ENCODE measurements around the gene SYT7.

The SYT7 gene

DNA sequence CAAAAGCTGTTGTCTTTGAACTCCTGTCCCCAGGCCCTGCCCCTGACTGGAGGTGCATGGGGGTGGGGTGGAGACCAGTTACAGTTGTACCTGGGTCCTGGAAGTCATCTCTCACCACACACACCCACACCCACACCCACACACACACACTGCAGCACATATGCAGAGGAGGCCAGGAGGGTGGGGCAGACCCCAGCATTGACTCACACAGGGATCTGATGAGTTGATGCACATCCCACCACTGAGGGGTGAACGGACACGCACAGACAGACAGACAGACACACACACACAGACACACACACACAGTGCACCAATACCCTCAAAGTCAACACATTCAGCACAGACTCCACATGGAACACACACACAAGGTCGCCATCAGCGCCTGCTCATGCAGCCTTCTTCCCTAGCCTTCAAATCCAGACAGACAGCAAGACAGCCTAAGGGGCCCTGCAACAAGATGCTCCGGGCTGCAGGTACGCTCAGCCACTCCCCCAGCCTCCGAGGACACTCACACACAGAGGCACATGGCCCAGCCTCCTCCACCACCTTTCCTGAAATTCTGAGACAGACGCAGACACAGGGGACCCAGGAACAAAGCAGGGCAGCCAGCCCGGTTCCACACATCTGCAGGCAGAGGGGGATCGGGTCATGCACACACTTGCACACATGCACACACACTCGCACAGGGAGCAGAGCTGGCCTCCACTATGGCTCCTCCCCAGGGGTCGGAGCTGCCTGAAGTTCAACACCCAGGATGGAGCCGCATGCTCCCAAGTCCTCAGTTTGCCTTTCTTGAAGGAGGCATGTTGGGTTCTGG lies 26.5 kb downstream of the SYT7 start:
- no peak for DNase-seq (ENCODE audit: low spot score)

DNA sequence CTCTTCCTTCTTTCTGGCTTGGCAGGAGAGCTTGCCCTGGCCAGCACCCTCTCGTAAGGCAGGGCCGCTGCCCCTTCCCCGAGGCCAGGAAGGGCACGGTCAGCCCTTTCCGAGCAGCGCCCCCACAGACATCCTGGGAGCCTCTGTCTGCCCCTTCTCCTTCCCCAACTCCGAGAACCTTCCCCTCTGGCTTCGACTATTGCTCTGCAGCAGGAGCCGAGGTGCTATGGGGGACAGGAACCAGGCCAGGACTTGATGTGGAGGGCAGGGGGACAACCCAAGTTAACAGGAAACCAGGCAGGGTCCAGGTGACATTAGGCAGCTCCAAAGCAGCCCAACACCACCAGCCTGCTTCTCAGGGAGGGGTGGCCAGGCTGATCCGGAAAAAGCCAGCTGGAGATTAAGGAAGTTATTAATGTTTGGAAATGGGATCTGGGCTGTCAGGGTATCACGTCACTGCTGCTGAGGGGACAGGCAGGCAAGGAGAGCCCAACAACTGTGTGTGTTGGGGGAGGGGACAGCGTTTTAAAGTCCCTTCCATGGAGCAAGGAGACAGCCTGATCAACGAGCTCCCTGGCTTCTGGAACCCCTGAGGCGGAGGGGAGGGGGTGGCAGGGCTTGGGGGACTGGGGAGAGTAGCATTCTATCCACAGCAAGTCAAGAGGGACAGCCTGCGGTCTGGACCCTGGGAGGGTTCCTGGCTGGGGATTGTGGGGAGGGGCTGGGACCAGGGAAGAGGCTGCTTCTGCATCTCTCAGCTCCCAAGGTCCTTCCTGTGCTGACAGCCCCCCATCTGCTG lies 27.3 kb downstream of the SYT7 start:
- no peak for DNase-seq (ENCODE audit: low spot score)

DNA sequence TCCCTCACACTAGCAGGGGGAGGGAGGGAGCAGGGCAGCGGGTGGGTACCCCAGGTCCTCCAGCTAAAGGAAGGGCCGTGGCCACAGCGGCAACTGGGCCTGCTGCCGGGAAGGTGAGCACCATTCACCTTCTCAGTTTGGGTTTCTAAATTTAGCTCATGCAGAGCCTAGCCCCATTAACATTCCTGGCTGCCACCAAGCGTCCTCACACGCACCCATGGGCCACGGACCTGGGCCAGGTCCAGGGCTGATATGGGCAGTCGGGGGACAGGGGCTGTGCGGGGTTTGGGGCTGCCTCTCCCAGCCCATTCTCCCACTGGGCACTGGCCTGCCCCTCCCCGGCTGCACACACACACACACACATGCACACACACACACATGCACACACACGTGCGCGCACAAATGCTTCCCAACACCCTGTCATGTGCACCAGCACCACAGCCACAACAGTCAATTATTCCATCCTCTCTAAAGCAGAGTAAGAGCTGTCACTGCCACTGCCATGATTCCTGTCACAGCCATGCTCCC lies 28.7 kb downstream of the SYT7 start:
- DNase-seq (ENCODE audit: low spot score): no peak

DNA sequence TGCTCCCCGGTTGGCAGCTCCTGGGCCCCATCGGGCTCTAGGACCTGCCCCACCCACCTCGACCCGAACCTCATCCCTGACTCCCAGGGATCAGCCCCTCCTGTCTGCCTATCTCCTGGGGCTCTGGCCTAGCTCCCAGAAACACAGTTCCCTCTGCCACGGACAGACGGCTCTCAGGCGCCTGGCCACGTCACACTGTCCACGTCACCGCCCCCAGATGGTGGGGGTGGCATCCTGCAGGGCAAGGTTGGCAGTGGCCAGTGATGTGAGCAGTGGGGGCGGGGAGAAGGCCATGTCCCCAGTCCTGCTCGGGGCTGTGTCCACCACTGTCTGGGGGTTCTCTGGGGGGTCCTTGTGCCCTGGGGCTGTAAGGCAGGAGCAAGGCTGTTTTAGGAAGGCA lies 29.2 kb downstream of the SYT7 start:
- peak; percentile 58 for DNase-seq (ENCODE audit: low spot score)

DNA sequence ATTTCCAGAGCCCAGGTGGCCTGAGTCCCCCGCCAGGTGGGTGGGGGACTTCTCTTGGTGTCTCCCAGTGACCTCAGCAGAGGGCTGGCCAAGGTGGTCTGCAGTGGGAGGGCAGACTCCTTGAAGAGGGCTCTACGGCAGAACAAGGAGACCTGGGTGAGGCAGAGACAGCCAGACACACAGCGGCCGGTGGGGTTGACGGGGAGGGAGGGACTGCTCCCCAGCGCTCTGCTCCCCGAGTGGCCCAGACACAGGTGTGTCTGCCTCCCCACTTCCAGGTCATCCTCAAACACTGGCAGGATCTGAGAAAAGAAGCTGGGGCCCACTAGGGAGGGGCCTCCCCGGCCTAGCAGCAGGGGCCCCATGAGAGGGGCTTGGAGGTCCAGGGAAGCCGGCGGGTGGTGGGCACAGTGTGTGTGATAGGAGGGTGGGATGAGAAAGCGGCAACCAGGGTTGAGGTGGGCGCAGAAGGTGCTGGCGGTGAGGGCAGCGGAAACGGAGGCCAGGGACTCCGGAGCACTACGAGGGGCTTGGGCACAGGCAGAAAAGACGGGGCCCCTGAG lies 30.1 kb downstream of the SYT7 start:
- DNase-seq (ENCODE audit: low spot score): no peak

DNA sequence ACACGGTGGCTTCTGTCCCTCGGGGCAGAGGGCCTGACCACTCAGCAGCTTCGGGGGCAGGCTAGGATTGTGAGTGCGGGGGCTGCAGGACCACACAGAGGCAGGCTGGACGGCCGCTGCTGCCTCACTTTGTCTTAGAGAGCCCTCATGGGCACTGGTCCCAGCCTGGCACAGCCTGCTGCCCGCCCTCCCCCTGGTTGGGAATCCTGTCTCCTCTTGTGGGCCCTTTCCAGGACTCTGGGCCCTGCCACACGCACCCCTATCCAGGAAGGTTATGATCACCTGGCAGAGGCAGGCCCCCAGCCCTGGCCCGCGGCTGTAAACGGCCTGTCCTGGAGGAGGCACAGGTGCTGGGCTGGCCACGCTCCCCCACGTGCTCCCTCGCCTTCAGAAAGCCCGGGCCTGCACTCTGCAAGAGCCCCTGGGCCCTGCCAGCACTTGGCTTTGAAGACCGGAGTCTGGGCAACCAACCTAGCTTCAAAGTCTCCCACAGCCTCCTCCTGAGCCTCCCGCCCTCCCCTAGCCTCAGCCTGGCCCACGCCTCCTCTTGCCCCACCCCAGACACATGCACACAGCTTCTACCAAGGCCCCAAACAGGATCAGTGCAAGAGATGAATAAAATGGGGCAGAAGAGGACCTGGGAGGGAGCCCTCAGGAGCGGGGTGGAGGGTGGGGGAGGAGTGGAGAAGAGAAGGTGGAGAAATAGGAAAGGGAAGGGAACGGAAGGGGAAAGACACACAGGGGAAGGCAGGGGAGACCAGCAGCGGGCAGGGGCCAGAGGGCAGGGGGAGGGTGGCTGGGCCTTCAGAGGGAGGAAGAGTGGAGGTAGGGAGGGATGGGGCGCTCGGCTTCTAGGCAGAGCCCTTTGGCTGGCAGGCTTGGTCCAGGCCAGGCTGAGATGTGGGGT lies 31.0 kb downstream of the SYT7 start:
- no peak for DNase-seq (ENCODE audit: low spot score)

DNA sequence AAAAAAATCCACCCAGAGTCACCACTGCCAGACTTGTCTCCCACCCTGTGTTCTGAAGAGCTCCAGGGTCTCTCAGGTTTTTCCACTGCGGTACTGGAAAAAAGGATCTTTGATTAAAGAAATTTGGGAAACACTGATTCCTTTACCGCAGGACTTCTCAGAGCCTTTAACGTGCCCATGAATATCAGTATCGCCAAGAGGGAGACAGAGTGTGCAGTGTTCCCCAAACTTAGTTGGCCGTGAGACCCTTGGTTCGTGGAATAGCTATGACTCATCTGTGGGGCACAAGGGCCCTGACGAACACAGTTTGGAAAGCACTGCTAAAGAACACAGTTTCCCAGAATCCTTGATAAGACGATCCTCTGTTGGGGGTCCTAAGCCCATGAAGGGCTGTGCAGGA lies 31.7 kb downstream of the SYT7 start:
- DNase-seq (ENCODE audit: low spot score): no peak

DNA sequence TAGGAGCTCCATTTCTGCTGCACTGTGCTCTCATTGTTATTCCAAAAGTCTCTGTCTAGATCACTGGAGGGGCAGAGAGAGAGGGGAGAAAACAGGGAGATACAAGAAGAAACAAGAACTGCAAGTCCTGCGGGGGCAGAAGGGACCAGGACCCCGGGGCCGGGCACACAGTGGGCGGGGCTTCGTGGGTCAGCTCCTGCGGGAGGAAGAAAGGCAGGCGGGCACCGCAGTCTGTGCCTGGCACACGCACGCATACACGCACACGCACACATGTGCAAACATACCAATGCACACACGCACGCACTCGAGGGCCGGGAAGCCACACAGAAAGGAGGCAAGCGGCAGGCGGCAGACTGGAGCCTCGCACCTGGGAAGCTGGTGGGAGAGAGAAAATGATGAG lies 33.6 kb downstream of the SYT7 start:
- no peak for DNase-seq (ENCODE audit: low spot score)

DNA sequence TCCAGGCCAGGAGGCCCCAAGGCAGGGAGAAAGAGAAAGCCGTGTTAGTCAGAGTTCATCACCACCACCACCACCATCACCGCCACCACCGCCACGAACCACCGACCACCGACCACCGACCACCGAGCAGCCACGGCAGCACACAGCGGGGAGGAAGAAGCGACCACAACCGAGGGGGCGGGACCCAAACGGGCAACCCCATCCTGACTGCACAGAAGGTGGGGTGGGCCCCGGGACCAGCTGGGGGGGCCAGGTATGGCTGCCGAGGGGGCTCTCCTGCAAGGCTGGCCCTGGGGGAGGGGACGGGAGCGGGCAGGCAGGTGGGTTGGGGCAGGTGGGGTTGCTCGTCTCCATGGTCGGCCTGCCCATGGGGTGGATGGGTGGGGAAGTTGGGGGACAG lies 34.2 kb downstream of the SYT7 start:
- DNase-seq (ENCODE audit: low spot score): no peak

DNA sequence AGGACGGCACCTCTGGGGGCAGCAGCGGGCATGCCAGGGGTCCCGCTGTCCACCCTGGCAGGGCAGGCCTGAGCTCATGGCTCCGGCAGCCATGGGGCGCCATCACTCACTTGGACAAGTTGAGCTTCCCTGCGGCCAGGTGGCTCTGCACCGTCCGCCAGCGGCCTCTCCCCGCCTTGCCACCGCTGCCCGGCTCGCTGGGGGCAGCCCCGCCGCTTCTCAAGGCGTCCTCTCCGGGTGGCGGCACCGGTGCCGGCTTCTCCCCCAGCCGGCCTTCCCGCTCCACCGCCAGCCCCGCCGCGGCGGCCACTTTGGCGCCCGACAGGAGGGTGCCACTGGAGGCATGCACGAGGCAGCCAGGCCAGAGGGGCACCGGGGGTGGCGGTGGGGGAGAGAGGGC lies 35.0 kb downstream of the SYT7 start:
- DNase-seq (ENCODE audit: low spot score): no peak

DNA sequence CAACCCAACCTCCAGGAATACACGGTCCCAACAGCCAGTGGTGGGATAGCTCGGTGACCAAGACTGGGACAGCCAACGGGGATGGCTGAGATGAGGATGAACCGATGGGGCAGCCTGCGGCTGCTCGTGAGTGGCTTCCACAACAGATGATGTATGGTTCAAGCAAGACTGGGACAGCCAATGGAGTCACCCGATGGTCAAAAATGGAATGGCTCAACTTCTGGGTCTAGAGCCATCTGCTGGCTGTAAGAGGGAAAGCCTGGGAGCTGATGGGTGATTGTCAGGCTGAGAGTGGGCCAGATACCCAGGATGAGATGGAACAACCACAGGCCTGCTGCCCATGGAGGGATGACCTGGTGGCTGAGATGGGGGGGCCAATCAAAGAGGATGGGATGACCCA lies 35.5 kb downstream of the SYT7 start:
- DNase-seq (ENCODE audit: low spot score): no peak

DNA sequence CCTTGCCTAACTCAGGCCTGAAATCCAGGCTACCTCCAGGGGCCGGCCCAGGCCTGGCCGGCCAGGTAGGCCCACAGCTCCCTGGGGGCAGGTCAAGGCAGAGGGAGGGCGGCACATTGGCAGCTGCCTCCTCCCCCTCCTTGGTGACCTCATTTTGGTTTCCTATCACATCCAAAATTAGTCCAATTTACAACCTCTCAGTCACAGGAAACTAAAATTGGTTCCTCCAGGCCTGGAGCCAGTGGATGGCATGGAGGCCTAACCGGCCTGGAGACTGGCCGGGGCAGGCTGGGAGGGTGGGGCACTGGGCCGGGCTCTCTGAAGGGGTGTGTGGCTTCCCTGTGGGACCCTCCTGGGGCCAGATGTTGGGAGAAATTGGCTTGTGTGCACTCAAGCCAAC lies 36.4 kb downstream of the SYT7 start:
- DNase-seq (ENCODE audit: low spot score): no peak

DNA sequence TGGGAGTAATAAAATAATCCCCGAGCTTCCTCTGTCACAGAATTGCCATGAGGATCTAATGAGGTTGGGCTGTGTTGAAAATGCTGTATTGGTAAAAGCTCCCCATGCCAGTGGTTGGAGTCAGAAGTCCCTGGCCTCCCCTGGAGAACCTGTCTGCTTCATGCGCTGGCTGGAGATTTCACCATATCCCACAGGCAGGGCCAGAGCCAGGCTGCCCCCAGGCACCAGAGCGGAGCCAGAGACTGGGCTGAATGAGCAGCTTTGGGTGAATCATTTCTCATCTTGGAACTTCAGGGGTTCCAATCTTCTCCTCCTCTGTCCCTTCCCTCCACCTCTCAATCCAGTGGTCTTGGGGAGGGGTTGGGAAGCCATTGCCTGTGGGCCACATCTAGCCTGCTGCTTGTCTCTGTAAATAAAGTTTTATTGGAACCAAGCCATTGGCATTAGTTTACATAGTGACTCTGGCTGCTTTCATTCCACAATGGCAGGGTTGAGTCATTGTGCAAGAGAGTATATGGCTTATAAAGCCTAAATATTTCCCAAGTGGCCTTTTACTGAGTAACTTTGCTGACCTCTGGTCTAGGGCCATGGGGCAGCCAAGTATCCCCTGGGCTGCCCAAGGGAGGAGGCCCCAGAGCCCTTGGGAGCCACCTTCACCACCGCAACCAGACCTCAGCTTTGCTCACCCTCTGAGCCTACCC lies 37.1 kb downstream of the SYT7 start:
- peak; percentile 15 for DNase-seq (ENCODE audit: low spot score)

DNA sequence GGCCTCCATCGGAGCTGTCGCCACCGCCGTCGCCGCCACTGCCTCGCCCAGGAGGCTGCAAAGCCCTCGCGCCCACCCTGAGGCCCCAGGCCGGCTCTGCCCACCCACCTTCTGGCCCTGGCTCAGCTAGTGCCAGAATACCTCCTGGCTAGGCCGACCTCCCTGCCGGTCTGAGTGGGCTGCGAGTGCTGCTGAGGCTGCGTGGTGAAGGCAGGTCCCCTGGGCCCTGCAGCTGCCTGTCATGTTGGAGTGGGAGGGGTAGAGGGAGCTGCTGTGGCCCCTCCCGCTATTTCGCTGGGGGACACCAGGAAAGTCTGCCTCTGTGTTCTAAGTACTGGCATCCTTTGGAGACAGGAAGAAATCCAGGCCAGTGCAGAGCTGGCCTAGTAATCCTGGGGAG lies 38.2 kb downstream of the SYT7 start:
- no peak for DNase-seq (ENCODE audit: low spot score)

DNA sequence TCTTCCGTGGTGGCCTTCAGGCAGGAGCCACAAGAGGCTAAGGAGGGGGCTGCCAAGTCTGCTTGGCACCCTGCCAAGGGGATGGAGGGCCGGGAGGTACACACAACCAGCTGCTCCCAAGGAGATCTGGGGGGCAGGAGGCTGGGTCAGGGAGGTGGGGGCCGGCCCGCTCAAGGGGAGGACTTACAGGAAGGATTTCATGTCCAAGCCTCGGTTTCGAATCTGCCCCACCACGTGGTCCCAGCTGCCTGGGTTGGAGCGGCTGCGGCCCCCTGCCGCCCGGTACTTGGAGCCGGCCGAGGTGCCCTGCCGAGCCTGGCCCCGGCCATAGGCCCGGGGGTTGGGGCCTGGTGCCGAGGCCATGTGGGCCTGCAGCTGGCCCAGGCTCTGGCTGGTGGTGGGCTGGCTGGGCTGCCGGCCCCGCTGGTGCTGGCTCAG lies 38.8 kb downstream of the SYT7 start:
- DNase-seq (ENCODE audit: low spot score): no peak

DNA sequence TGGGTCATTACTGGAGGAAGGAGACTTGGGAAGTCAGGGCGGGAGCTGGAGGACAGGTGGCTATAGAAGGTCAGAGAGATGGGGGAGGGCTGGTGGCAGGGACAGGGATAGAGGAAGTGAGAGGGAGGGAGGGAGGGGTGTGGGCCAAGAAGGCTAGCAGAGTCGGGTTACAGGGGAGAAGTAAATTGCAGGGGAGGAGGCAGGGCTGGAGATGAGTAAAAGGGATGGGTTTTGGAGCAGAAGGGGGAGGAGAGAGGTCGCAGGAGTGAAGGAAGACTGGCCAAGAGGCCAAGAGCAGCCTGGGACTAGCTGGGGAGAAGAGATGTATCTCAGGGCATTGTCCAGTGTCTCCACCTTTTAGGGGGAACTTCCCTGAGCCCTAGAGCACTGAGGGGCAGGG lies 39.3 kb downstream of the SYT7 start:
- no peak for DNase-seq (ENCODE audit: low spot score)

DNA sequence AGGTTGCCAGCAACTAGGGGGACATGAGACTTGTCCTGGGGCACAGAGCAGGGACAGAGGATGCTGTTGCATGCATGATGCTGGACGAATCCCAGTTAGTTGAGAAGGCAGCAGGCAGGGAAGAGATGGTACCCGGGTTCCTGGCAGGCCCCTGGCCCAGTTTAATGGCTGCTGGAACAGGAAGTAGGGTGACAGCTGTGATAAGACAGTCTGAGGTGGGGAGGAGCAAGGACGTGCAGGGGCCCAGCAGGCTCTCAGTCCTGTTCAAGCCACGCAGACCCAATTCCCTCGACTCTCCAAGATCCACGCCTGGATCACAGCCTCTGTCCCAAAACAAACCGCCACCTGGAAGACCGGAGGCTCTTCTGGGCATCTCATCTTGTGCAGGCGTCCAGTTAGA lies 40.3 kb downstream of the SYT7 start:
- no peak for DNase-seq (ENCODE audit: low spot score)

DNA sequence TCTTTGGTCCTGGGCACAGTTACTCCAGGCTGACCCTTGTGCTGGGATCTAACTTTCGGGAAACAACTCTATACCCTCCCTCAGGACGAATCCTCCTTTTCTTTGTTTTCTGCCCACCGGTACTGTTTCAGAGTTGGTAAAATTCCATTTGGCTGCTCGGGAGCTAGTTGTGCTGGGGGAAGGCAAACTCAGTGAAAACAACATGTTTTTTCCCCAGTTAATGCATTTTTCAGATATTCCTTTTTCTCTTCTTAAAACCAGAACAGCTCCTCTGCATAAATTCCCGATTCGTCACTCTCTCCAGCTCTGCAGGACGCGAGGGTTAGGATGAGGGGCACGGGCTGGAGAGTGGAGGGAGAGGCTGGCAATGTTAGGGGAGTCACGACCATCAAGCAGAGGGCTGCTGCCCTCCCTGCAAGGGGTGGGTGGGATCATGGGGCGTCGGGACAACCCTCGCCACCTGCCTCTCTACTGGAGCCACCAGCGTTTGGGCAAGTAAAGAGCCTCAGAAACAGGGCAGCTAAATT lies 41.0 kb downstream of the SYT7 start:
- DNase-seq (ENCODE audit: low spot score): no peak

DNA sequence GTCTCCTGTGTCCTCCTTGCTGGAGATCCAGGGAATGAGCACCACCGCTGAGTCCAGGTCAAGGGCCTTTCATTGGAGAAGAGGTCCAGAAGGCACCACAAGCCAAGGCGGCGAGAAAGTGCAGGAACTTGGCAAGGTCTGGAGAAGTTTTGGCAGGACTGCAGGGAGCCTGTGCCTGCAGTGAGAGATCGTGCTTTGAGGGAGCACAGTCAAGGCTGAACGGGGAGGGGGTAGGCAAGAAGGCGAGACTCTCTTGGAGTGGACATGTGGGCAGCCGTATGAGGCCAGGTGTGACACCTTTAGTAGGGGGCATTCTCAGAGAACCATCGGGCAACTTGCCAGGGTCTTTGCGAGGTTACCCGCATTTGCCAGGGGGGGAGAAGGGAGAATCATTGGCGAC lies 41.9 kb downstream of the SYT7 start:
- no peak for DNase-seq (ENCODE audit: low spot score)

DNA sequence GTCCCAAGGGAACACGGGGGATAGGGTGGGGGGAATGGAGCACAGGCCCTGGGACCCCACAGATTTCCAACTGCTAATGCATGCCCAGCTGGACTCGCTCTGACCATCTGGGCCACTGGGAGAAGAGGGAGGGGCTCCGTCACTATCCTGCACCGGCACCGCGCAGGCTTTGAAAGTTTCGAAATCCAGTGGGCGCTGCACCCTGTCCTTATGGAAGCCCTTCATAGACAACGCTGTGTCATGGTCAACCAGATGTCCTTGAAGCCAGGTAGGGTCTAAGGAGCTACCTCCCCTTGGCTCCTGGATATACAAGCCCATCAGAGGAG lies 42.3 kb downstream of the SYT7 start:
- DNase-seq (ENCODE audit: low spot score): no peak

DNA sequence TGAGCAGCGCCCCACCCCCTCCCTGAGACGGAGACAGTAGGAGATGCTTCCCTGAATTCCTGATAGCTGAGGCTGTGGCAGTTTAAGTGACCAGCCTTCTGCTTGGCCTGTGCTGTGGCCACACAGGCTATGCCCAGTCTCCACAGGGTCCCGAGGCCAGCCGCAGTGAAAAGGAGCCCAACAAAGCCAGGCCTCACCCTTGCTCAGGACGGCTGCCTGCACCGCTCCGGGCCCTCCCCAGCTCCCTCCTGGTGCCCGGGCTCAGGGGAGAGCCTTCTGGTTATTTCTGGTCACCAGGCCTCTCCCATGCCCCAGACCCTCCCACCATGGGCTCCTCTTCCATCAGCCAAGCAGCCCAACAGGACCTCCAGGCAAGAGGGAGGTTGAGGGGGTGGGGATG lies 43.5 kb downstream of the SYT7 start:
- DNase-seq (ENCODE audit: low spot score): no peak
